Peyer's patch (tissue), 4 donors: ENCODE results near the gene DCP1A.

Experiments
- POLR2A ChIP-seq, 2 donors: fragments of 450-650 bp; IDR thresholded peaks; one replicate each; pipeline ENCODE4 v1.5.1; 2017; ENCODE audit warnings: antibody characterized with exemption in 2 of 2, mild to moderate bottlenecking in 2 of 2, moderate library complexity in 2 of 2
- TF ChIP-seq, protein P1 (sequence below), 6 experiments: fragments of 450-650 bp in 4 of 6; fragments of 200-600 bp in 2 of 6; sonication (generic) in 1 of 6; IDR thresholded peaks; one replicate each; pipeline ENCODE4 v1.5.1; 2017 to 2019; ENCODE audit warnings: antibody characterized with exemption in 6 of 6, mild to moderate bottlenecking in 3 of 6, moderate library complexity in 1 of 6

DNA sequence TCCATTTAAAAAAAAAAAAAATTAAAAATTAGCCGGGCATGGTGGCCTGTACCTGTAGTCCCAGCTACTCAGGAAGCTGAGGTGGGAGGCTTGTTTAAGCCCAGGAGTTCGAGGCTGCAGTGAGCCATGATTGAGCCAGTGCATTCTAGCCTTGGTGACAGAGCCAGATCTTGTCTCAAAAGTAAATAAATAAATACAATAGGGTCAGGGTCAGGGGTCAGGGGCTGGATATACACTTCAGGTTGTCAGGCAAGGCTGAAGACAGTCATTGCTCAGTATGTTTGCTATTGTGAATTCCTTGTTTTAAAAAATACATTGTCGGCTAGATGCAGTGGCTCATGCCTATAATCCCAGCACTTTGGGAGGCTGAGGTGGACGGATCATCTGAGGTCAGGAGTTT, 83.4 kb downstream of the DCP1A start:
- TF ChIP-seq, protein P1, sequence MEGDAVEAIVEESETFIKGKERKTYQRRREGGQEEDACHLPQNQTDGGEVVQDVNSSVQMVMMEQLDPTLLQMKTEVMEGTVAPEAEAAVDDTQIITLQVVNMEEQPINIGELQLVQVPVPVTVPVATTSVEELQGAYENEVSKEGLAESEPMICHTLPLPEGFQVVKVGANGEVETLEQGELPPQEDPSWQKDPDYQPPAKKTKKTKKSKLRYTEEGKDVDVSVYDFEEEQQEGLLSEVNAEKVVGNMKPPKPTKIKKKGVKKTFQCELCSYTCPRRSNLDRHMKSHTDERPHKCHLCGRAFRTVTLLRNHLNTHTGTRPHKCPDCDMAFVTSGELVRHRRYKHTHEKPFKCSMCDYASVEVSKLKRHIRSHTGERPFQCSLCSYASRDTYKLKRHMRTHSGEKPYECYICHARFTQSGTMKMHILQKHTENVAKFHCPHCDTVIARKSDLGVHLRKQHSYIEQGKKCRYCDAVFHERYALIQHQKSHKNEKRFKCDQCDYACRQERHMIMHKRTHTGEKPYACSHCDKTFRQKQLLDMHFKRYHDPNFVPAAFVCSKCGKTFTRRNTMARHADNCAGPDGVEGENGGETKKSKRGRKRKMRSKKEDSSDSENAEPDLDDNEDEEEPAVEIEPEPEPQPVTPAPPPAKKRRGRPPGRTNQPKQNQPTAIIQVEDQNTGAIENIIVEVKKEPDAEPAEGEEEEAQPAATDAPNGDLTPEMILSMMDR (IDR thresholded peaks at IDR 0.05), result no peak
- no peak for TF ChIP-seq POLR2A (IDR thresholded peaks at IDR 0.05)
